HUDEP-2 (cell line): ENCODE data around the gene MYO3B.
"Not testable (repeated sequence)": the region's sequence is repeated elsewhere in the genome, so short reads cannot be mapped to it uniquely, and the experiment has no call there.

Source experiments
- DNase-seq, 76 experiments: peaks; one replicate each; lab custom pipeline; 2025; ENCODE audit not compliant: unreplicated experiment in 76 of 76; lab: John Stamatoyannopoulos, UW

Gene MYO3B

GRCh38 chr2:170456914-170457313, 279.0 kb downstream of the MYO3B start:
- DNase-seq: no peak

- no peak for DNase-seq
These were observed 279.8 kb downstream of the MYO3B start for GRCh38 chr2:170457742-170458141.

- no peak for DNase-seq
These were observed 283.9 kb downstream of the MYO3B start for GRCh38 chr2:170461889-170462288.

- no peak for DNase-seq
These were observed 284.7 kb downstream of the MYO3B start for GRCh38 chr2:170462433-170463205.

GRCh38 chr2:170463206-170463537, 285.2 kb downstream of the MYO3B start:
- DNase-seq: no peak

- no peak for DNase-seq
These were observed 286.3 kb downstream of the MYO3B start for GRCh38 chr2:170464268-170464667.

- DNase-seq: no peak
These were observed 287.3 kb downstream of the MYO3B start for GRCh38 chr2:170465241-170465640.

- no peak for DNase-seq
These were observed 288.7 kb downstream of the MYO3B start for GRCh38 chr2:170466632-170467031.

- DNase-seq: no peak
These were observed 289.8 kb downstream of the MYO3B start for GRCh38 chr2:170467568-170468422.

GRCh38 chr2:170468557-170468956, 290.6 kb downstream of the MYO3B start:
- DNase-seq: no peak

- DNase-seq: not testable (repeated sequence)
These were observed 294.6 kb downstream of the MYO3B start for GRCh38 chr2:170472498-170472897.

- DNase-seq: no peak
These were observed 297.9 kb downstream of the MYO3B start for GRCh38 chr2:170475878-170476277.

GRCh38 chr2:170477630-170478029, 299.7 kb downstream of the MYO3B start:
- no peak for DNase-seq

GRCh38 chr2:170481201-170481600, 303.3 kb downstream of the MYO3B start:
- no peak for DNase-seq

- no peak for DNase-seq
These were observed 306.6 kb downstream of the MYO3B start for GRCh38 chr2:170484552-170484951.

- DNase-seq: no peak
These were observed 307.5 kb downstream of the MYO3B start for GRCh38 chr2:170485254-170486026.

- no peak for DNase-seq
These were observed 308.8 kb downstream of the MYO3B start for GRCh38 chr2:170486730-170487129.

- DNase-seq: no peak
These were observed 310.9 kb downstream of the MYO3B start for GRCh38 chr2:170488807-170489206.

- no peak for DNase-seq
These were observed 314.1 kb downstream of the MYO3B start for GRCh38 chr2:170492010-170492409.

GRCh38 chr2:170493426-170494097, 315.6 kb downstream of the MYO3B start:
- DNase-seq: no peak

- no peak for DNase-seq
These were observed 317.9 kb downstream of the MYO3B start for GRCh38 chr2:170495896-170496295.
